Left cardiac atrium (tissue), 4 donors: Measurements from ENCODE around the gene BANF2. TPM values are rescaled to one million over a fixed set of nuclear protein-coding genes. Genes with fewer than 3 reads are reported as not detected.
"Not testable (repeated sequence)": the region's sequence is repeated elsewhere in the genome, so short reads cannot be mapped to it uniquely, and the experiment has no call there.

Experiments
- ATAC-seq, 2 donors: fragments of 200-7000 bp; cut with Tn5 transposase; one replicate each; pipeline ENCODE4 v1.9.1; 2020; ENCODE audit warnings: mild to moderate bottlenecking in 2 of 2, moderate library complexity in 2 of 2
- DNase-seq: peaks from one replicate; pipeline ENCODE4 v3.0.0-alpha.2; 2020
- intact Hi-C, 2 donors: fragments of 100-400 bp; cut with DNase I; formaldehyde crosslinking; loops; one replicate each; pipeline versions ENCODE4 v1.14.1 to v1.15.1; 2022 to 2023
- total RNA-seq, 2 donors: library from RNA; stranded (reverse); fragmentation: NEBNext Ultra II Directional; extraction: Animal tissue kit (Norgen Biotek cat#: 25700); gene quantifications; one replicate each; pipeline ENCODE4 v1.2.1, GENCODE V29; 2021
- donor health status: DM: no; HTN: yes; CAD: no.
- donor health status: DM: no; HTN: yes; CAD: no; lungs with severe emphysema.
- donor health status: DM: yes; HTN: yes; CAD: no.
- donor health status: Dilated cardiomyopathy.

BANF2 gene
- total RNA-seq, 2 donors from 2014 or later = not detected

DNA sequence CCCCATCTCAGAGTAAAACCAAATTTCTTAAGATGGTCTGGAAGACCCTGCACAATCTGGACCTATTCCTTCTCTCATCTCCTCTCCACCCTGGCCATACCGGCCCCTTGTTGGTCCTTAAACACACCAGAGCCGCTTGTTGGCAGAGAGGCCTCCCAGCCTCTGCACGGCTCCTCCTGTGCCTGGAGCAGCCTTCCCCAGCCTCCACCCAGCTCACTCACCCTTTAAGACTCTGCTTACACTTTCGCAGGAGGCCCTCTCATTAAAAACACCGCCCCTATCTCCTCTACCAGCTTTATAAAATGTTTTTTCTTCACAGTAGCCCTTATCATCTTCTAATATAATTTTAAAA lies 49.8 kb downstream of the BANF2 start:
- intact Hi-C loops = no loop called here
- no peak for DNase-seq
- ATAC-seq = peak in 1 of 2 donors; percentile 54

DNA sequence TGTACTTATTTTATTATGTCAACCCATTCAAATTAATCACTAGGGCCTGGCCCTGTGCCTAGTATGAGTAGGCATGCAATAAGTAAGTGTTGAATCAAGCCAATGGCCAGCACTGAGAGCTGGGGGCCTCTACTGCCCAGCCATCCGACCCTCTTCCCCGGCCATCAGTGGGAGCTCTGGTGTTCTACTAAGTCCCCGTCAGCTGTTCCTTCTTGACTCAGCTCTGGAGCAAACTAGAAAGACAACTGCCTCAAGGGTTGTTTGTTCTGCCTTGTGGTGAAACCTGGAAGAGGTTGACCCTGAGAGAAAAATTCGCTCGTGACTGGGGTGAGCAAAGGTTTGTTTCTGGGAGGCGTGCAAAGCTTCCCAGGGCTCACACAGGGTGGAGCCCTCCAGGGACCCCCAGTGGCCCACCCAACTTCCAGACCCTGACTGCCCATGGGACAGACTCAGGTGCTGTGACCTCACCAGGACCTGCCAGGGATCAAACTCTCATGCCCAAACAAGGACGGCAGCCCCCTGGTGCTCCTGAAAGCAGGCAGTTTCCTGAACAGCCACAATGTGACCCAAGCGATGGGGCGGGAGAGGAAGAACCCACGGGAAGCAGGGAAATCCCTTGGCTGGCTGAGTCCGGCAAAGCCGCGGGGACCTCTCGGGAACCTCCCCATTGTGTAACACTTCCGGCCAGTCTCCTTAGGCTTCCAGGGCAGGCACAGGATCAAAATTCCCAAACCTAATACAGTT lies 50.4 kb downstream of the BANF2 start:
- ATAC-seq = peak; percentile 80 to 93
- intact Hi-C loops = no loop called here
- peak; percentile 82 for DNase-seq

DNA sequence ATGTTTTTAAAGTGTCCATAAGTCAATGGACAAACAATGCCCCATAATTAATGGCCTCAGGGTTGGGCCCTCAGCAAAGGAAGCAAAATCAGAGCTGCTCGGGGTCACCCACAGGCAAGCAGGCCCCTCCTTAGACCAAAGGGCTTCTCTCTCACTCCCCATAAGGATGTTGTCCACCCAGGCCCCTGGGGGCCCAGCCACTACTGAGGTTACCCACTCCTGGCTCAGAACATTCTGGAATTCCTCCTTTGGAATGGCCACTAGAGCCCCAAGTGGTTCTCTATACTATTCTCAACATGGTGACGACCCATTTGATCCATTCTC lies 50.9 kb downstream of the BANF2 start:
- no peak for ATAC-seq
- no peak for DNase-seq
- intact Hi-C loops = no loop called here

DNA sequence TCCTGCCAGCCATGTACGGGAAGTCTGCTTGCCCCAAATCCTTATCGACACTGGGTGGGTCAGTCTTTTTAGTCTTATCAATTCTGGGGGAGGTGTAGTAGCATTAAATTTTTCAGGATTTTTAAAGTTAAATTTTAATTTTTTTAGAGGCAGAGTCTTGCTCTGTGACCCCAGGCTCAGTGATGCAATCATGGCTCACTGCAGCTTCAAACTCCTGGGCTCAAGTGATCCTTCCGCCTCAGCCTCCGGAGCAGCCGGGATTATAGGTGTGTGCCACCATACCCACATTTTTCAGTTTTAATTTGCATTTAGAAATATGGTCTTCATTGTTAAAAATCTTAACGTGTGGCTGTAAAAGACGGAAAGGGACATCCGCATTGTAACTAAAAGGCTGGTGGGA lies 51.9 kb downstream of the BANF2 start:
- no peak for DNase-seq
- intact Hi-C loops = no loop called here
- ATAC-seq = no peak

DNA sequence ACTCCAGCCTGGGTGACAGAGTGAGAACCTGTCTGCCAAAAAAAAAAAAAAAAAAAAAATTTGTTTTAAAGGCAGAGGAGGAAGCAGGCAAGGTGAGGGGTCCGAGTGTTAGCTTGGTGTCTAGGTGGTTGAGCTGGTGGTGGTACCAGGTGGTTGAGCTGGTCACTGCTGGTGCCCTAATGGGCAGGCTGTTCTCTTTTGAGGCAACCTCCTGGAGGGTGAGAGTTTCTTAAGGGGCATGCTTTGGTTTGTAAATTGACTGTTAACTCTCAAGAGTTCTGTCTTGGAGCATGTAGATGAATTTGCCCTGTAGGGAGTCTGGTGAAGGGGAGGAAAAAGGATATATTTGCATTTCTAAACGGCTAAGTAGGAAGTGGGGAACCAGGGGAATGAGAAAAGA lies 52.7 kb downstream of the BANF2 start:
- intact Hi-C loops = no loop called here
- DNase-seq (no peak), ATAC-seq (no peak)

DNA sequence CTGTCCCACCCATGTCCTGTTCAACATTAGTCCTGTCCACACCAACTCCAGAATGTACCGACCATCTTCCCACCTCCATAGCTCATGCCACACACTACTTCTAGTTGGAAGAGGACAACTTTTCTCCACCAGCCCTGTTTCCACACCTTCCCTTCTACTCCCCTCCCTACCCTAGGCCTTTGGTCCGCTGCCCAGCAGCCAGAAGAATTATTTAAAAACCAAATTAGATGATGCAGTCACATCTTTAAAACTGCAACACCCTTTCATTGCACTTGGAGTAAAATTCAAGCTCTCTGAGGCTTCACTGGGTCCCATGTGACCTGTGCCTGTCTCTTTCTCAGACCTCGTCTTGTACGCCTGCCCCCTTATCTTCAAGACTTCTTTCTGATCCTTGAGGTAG lies 53.8 kb downstream of the BANF2 start:
- no peak for DNase-seq
- ATAC-seq = no peak
- intact Hi-C loops = no loop called here

DNA sequence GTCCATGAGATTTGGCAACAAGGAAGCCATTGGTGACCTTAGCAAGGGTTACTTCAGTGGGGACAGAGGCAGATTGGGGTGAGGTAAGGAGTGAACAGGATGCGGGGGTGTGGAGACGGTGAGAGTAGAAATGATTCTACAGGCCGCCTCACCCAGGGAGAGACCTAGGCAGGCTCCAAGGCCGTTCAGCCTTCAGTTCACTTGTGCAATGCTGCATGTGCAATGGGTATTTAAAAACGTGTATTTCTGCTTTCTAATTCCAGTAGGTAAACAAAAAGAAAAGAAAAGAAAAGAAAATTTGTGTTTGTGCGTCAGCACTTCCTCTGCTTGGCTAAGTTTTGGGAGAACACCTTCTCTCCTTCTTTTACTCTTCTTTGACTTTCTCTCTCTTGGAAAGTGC lies 56.8 kb downstream of the BANF2 start:
- ATAC-seq (no peak), DNase-seq (no peak)
- intact Hi-C loops = no loop called here

DNA sequence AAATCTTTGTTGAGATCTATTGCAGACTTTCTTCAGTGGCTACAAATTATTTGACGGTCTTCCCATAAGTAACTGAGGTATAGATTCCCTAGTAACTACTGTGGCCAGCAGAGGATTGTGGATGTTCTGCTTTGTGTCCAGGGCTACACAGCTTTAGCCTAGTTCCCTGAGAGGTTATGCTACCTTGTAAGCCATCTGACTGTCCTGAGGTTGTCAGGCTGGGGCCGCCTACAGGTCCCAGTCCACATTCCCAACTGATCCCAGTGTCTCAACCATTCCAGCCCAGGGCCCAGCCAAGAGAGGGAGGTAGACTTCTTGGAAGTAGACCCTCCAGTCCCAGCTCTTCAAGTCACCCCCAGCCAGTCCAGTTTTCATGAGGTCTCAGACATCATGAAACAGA lies 57.7 kb downstream of the BANF2 start:
- ATAC-seq (no peak), DNase-seq (no peak)
- intact Hi-C loops = no loop called here

DNA sequence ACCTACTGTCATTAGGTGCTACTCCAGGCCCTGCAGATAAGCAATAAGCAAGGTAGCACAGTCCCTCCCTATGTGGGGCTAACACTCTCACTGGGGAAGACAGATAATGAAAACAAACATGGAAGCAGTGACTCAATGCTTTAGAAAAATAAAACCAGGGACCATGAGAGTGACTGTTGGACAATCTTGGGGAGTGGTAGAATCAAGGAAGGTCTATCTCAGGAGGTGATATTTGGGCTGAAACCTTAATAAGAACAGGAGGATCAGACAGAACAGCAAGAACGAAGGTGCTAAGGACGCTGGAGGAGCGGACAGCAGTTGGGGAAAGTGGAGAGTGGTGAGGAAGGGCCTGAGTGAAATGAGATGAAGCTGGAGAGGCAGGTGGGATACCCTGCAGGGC lies 58.2 kb downstream of the BANF2 start:
- ATAC-seq (no peak), DNase-seq (no peak)
- intact Hi-C loops = no loop called here

DNA sequence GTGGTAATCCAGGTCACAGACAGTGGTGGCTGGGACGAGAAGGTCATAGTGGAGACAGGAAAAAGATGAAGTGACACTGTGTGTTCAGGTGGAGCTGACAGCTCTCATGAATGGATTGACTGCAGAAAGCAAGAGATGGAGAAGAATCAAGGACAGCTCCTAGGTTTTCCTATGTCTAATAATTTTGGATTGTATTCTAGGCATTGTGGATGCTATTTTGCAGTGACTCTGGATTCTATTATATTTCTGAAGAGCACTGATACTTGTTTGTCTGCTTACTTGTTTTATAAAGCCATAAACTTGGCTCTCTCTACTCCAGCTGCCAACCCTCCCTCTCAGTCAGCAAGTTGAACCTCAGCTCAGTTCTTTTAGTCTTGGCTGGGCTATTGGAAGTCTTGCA lies 58.7 kb downstream of the BANF2 start:
- DNase-seq = no peak
- no peak for ATAC-seq
- intact Hi-C loops = no loop called here

DNA sequence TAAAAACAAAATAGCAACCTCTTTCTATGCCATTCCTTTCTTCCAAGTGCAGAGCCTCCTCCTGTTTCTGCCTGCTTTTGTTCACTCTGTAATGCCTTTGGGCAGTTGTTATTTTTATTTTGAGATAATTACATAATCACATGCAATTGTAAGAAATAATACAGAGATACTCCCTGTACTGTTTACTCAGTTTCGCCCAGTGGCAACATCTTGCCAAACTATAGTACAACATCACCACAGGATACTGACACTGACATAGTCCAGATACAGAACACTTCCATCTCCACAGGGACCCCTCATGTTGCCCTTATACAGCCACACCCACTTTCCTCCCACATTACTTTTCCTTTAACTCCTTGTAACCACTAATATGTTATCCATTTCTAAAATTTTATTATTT lies 59.7 kb downstream of the BANF2 start:
- peak in 1 of 2 donors; percentile 76 for ATAC-seq
- no peak for DNase-seq
- intact Hi-C loops = no loop called here

DNA sequence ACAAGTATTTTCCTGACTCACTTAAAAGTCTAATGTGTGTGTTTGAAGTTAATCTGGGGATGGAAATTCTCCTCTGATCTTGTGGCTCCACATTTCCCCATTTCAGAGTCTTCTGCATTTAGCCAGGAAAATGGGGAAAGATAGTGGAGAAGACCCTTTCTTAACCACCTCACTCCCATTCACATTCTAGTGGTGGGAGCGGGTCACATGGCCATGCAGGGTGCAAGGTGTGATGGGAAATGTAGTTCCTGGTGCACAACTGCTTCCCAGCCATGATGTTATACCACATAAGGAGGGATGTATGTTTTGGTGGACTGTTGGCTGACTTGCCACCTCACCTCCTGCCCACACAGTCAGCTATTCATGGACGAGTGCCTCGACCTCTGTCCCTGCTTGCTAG lies 61.8 kb downstream of the BANF2 start:
- intact Hi-C loops = no loop called here
- DNase-seq (no peak), ATAC-seq (no peak)

DNA sequence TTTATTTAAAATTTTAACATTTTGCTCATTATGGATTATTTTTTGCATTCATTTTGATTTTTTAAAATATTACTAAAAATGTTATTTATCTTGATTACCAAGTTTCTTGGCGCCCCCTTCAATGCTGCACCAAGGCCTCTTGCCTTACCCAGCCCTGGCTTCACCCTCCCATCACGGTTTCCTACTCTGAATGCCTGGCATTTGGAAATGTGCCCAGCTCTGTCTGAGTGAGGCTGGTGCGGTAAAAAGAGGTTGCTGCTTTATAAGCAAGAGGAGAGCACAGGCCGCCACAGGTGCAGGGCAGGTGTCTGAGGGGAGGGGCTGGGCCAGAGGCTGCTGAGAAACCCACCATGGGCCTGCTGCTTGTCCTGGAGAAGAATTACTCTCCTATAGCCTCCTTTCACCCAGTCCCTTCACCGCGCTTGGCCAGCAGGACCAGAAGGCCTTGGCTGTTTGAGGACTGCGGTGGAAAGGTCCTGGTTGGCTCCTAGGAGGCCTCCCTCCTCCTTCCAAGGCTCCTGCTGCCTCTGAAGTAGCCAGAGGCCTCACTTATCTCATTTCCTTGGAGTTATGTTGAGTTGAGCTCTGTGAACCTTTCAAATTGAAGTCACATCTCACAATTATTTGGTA lies 62.6 kb downstream of the BANF2 start:
- intact Hi-C loops = no loop called here
- ATAC-seq = peak in 1 of 2 donors; percentile 38
- DNase-seq = no peak

DNA sequence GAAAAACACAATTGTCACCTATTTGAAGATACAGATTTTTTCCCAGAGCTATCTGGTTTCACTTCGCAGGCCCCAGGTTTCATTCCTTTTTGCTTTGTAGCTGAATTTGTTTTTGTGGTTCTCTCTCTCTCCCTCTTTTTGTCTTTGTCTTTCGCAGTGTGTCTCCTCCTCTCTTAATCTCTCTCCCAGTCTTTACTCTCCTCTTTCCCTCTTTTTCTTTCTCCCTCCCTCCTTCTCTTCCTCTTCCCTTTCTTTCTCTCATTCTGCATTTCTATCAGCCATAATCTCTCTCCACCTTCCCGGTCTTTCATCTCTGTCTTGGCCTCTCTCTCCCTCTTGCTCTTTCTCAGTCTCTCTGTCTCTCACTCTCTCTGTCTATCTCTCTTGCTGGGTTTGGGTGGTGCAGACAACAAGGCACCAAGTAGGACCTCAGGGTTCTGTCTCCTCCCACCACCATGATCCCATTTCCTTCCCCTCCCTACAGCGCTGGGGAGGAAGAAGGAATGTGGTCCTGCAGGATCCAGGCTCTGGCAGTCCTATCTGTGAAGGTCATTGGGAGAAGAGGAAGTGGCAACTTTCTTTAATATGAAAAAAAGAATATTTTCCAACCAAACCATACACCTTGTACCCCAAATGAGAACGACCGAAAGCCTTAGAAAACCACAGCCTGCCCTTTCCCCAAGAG lies 63.2 kb downstream of the BANF2 start:
- ATAC-seq (no peak), DNase-seq (no peak)
- intact Hi-C loops = no loop called here

DNA sequence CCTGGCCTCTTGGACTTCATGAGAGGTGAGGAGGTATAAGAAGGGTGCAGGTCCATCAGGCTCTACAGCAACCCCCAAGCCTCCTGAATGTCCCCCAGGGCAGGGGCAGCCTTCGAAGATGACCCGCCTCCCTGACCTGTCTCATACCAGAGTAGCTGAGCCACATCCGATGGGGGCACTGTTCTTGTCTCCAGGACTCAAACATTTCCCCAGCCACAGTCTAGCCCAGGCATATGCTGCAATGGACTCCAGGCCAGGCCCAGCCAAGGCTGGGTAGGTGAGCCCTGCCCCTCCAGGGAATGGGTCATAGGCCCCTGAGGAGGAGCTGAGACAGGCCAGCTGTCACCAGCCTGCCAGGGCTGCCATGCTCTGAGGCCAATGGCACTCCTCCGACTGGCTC lies 65.3 kb downstream of the BANF2 start:
- DNase-seq = no peak
- no peak for ATAC-seq
- intact Hi-C loops = no loop called here

DNA sequence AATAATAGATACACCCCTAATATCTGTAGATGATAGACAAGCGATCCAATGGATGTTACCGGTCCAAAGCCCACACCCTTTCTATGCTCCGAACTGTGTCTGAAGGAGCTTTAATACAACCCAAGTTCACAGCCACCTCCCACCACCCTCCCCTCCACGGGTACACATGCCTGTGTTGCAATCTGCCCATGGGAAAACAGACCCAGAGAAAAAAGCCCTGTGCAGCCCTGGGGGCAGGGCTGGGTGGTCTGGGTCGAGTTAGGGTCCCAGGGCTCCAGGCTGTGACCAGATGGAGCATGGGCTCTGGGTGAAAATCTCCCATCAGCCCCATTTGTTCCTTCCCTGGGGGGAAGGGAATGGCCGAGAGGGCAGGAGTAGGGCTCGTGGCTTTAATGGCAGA lies 65.8 kb downstream of the BANF2 start:
- no peak for ATAC-seq

DNA sequence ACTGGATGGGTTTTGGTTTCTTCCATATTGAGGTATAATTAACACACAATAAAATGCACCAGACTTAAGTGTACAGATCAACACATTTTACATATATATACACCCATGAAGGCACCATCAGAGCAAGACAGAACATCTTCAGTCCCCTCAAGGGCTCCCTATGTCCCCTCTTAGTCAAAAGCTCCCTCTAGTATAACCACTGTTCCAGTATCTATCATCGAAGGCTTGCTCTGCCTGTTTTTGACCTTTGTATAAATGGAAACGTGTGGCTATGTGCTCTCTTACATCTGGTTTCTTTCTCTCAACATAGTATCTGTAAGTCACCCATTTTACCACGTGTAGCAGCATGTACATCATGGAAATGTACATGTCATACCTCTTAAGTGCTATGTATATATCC lies 66.5 kb downstream of the BANF2 start:
- ATAC-seq = no peak
- intact Hi-C loops = no loop called here
- DNase-seq = no peak

More for the DNA sequence above, 65.8 kb downstream of the BANF2 start:
- intact Hi-C loops = no loop called here
- DNase-seq = no peak

DNA sequence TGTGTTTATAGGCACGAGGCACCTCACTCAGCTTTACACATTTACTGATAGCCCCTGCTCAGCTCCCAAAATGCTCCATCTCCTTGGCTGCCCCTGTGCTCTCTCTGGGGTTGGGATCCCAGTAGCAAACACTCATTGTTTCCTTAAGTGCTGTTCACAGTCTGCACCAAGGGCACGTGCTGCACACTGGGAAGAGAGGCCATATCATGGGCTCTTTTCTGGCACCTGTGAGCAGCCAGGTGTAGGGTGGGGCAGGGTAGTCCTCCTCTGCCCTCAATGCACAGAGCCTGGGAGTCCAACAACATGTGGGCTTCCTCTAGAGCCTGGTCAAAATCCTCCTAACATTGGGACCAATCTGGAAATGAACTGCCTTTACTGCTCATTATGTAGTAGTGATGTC lies 67.9 kb downstream of the BANF2 start:
- DNase-seq (no peak), ATAC-seq (no peak)
- intact Hi-C loops = no loop called here

DNA sequence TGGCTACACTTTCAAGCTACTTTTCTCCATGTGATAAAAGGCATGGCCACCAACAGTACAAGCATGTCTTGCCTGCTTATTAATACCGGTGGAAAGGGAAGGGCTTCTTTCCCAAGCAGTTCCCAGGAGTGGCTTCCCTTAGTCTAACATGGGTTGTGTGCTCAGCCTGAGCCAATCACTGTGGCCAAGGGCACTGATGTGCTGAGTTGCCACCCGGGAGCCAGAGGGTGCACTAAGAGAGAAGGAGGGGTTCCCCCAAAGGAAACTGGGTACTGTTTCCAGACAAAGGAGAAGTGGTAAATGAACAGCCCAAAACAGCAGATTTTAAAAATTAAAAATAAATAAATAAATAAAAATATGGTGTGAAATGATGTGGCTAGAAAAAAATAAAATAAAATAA lies 68.5 kb downstream of the BANF2 start:
- intact Hi-C loops = no loop called here
- DNase-seq (no peak), ATAC-seq (peak in 1 of 2 donors; percentile 44)

DNA sequence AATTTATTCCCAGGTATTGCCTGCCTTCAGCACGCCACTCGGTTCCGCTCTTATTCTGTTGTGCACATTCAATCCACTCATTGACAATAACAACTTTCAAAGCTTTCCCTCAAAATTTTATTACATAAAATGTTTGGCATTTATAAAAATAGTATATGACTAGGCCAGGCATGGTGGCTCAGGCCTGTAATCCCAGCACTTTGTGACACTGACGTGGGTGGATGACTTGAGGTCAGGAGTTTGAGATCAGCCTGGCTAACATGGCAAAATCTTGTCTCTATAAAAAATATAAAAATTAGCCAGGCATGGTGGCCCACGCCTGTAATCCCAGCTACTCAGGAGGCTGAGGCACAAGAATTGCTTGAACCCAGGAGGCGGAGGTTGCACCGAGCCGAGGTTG lies 70.0 kb downstream of the BANF2 start:
- DNase-seq, ATAC-seq, intact Hi-C loops: not testable (repeated sequence)
